Mesenchymal stem cell (in vitro differentiated cells and primary cell): Measurements from ENCODE around the gene PHF2.

Source experiments
- DNase-seq: peaks from one replicate; pipeline ENCODE4 v3.0.0-alpha.2; 2013
- H2AFZ ChIP-seq: one replicate; pipeline ENCODE4 v1.6.1; 2013; ENCODE audit warnings: low read depth, mild to moderate bottlenecking, control low read depth, inconsistent platforms, low read length, moderate library complexity
- H2AK5ac ChIP-seq: 2 replicates; pipeline ENCODE4 v1.6.1; 2013; ENCODE audit warnings: low read length, moderate library complexity, mild to moderate bottlenecking, inconsistent platforms; ENCODE audit not compliant: severe bottlenecking
- H2BK120ac ChIP-seq: one replicate; pipeline ENCODE4 v1.6.1; 2013; ENCODE audit warnings: low read depth, mild to moderate bottlenecking, inconsistent platforms, low read length, moderate library complexity
- H2BK12ac ChIP-seq, 2 experiments: one replicate each; pipeline ENCODE4 v1.6.1; 2013; ENCODE audit warnings: inconsistent platforms in 2 of 2, low read length in 2 of 2, mild to moderate bottlenecking in 2 of 2, moderate library complexity in 2 of 2, control low read depth in 1 of 2
- H2BK15ac ChIP-seq: one replicate; pipeline ENCODE4 v1.6.1; 2013; ENCODE audit warnings: mild to moderate bottlenecking, low read depth, inconsistent platforms; ENCODE audit not compliant: poor library complexity, severe bottlenecking
- H2BK5ac ChIP-seq: 2 replicates; pipeline ENCODE4 v1.6.1; 2013; ENCODE audit warnings: low read depth, mild to moderate bottlenecking, low read length, control low read depth, inconsistent platforms; ENCODE audit not compliant: poor library complexity, severe bottlenecking
- H3K14ac ChIP-seq, 2 experiments: one replicate each; pipeline ENCODE4 v1.6.1; 2013; ENCODE audit warnings: inconsistent platforms in 2 of 2, low read length in 2 of 2, control low read depth in 1 of 2, mild to moderate bottlenecking in 1 of 2, moderate library complexity in 1 of 2
- H3K18ac ChIP-seq, 2 experiments: one replicate each; pipeline ENCODE4 v1.6.1; 2013; ENCODE audit warnings: inconsistent platforms in 2 of 2, low read length in 2 of 2, control low read depth in 1 of 2, low read depth in 1 of 2, mild to moderate bottlenecking in 1 of 2
- H3K23ac ChIP-seq, 2 experiments: one replicate each; pipeline ENCODE4 v1.6.1; 2013; ENCODE audit warnings: inconsistent platforms in 2 of 2, low read length in 2 of 2, mild to moderate bottlenecking in 2 of 2, moderate library complexity in 2 of 2, control low read depth in 1 of 2
- H3K27ac ChIP-seq: 2 replicates; pipeline ENCODE4 v1.5.1; 2013; ENCODE audit warnings: mild to moderate bottlenecking, moderate library complexity, low read length, control low read depth, inconsistent platforms; ENCODE audit not compliant: poor library complexity, severe bottlenecking
- H3K27me3 ChIP-seq, 2 experiments: 2 replicates each; pipeline versions ENCODE4 v1.6.1 to v1.7.0; 2013; ENCODE audit warnings: low read length in 2 of 2, mild to moderate bottlenecking in 2 of 2, moderate library complexity in 2 of 2, control low read depth in 1 of 2, inconsistent platforms in 1 of 2; ENCODE audit not compliant: control insufficient read depth in 1 of 2, insufficient read depth in 1 of 2
- H3K36me3 ChIP-seq, 2 experiments: 2 replicates each; pipeline versions ENCODE4 v1.6.1 to v1.7.0; 2013; ENCODE audit warnings: low read length in 2 of 2, control low read depth in 1 of 2, inconsistent platforms in 1 of 2, low read depth in 1 of 2, mild to moderate bottlenecking in 1 of 2; ENCODE audit not compliant: insufficient read depth in 2 of 2, control insufficient read depth in 1 of 2
- H3K4ac ChIP-seq, 2 experiments: one replicate each; pipeline ENCODE4 v1.6.1; 2013; ENCODE audit warnings: inconsistent platforms in 2 of 2, low read length in 2 of 2, mild to moderate bottlenecking in 2 of 2, moderate library complexity in 2 of 2, control low read depth in 1 of 2, low read depth in 1 of 2
- H3K4me1 ChIP-seq: 2 replicates; pipeline ENCODE4 v1.6.1; 2013; ENCODE audit warnings: low read depth, low read length, control low read depth; ENCODE audit not compliant: control insufficient read depth, insufficient read depth
- H3K4me2 ChIP-seq: 2 replicates; pipeline ENCODE4 v1.6.1; 2013; ENCODE audit warnings: low read length, mild to moderate bottlenecking, inconsistent platforms; ENCODE audit not compliant: poor library complexity, severe bottlenecking
- H3K4me3 ChIP-seq, 2 experiments: 2 replicates each; pipeline versions ENCODE4 v1.5.1 to v1.7.0; 2013; ENCODE audit warnings: low read length in 2 of 2, mild to moderate bottlenecking in 2 of 2, control low read depth in 1 of 2, low read depth in 1 of 2; ENCODE audit not compliant: insufficient read depth in 1 of 2
- H3K79me1 ChIP-seq: replicated peaks from 2 replicates; pipeline ENCODE4 v1.6.1; 2013; ENCODE audit warnings: mild to moderate bottlenecking, control low read depth, low read length, inconsistent platforms; ENCODE audit not compliant: poor library complexity, severe bottlenecking
- H3K9ac ChIP-seq: 2 replicates; pipeline ENCODE4 v1.7.0; 2013; ENCODE audit warnings: mild to moderate bottlenecking, low read length, moderate library complexity
- H3K9me3 ChIP-seq: 2 replicates; pipeline ENCODE4 v1.7.0; 2013; ENCODE audit warnings: mild to moderate bottlenecking, low read length; ENCODE audit not compliant: control insufficient read depth
- H4K8ac ChIP-seq: one replicate; pipeline ENCODE4 v1.6.1; 2013; ENCODE audit warnings: inconsistent platforms, mild to moderate bottlenecking, low read length, moderate library complexity
- H4K91ac ChIP-seq: one replicate; pipeline ENCODE4 v1.6.1; 2013; ENCODE audit warnings: mild to moderate bottlenecking, low read length, inconsistent platforms
- WGBS: methylation state at CpG from one replicate; pipeline ENCODE4 v1.1.7; 2013; ENCODE audit warnings: mixed read lengths; 5-methylcytosine and 5-hydroxymethylcytosine counted together

Gene PHF2

GRCh38 chr9:93663877-93664548 is 87.6 kb downstream of the PHF2 start:
- Histone ChIP-seq H3K4me3 (no peak overlapping the region), H3K9ac (no peak overlapping the region), H4K91ac (no peak overlapping the region), H3K79me1 (no peaks in the 10 kb centered on the region), H3K4ac (no peak overlapping the region), H2BK12ac (no peak overlapping the region), H3K23ac (no peak overlapping the region), H2BK5ac (no peak overlapping the region), H3K18ac (no peak overlapping the region), H4K8ac (no peak overlapping the region), H2AK5ac (no peak overlapping the region), H3K14ac (no peak overlapping the region), H3K4me1 (peaks cover 2% of the 10 kb centered on the region), H2AFZ (no peak overlapping the region), H3K36me3 (peaks cover 53 to 76% of the 10 kb centered on the region in 2 experiments), H3K27me3 (no peaks in the 10 kb centered on the region), H3K27ac (no peak overlapping the region), H2BK120ac (no peak overlapping the region), H2BK15ac (no peak overlapping the region), H3K9me3 (no peaks in the 10 kb centered on the region), H3K4me2 (no peak overlapping the region)
- no peak for DNase-seq
- 99% methylated on average over 15 of the region's 16 CpGs for WGBS

DNA sequence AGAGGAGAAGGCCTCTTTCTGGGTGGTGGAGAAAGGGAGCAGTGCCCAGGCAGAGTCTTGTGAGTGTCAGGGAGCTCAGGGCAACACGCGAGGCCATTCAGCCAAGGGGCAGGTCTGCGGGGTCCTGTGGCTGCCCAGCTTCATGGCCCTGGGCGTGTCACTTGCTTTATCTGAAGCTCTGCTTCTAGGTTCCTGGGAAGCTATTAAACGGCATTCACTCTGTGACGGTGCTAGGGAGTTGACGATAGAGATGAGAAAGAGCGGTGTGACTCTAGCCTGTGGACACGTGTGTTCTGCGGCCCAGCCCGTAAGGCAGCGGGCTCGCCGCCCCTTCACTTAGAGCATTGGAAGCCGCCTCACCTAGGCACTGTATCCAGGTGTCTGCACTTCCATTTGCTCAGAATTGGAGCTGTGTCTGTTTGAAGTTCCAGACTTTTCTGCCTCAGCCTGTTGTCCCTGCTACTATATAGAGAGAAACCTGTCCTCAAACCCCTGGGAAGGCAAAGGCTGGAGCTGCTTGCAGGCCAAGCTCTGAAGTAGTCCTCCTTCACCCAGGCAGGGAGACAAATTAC is 88.3 kb downstream of the PHF2 start:
- H3K23ac ChIP-seq: no peak overlapping the region
- no peak overlapping the region for H3K4me3 ChIP-seq
- no peak overlapping the region for H3K9ac ChIP-seq
- H3K27me3 ChIP-seq: no peaks in the 10 kb centered on the region
- no peak overlapping the region for H2AFZ ChIP-seq
- no peaks in the 10 kb centered on the region for H3K79me1 ChIP-seq
- no peak overlapping the region for H3K4me2 ChIP-seq
- no peak overlapping the region for H4K91ac ChIP-seq
- no peak overlapping the region for H2BK15ac ChIP-seq
- DNase-seq: no peak
- no peaks in the 10 kb centered on the region for H3K9me3 ChIP-seq
- no peak overlapping the region for H3K18ac ChIP-seq
- 95% methylated on average over 15 of the region's 15 CpGs for WGBS
- H2AK5ac ChIP-seq: no peak overlapping the region
- H2BK120ac ChIP-seq: no peak overlapping the region
- no peak overlapping the region for H3K14ac ChIP-seq
- no peak overlapping the region for H4K8ac ChIP-seq
- peaks cover 2% of the 10 kb centered on the region for H3K4me1 ChIP-seq
- no peak overlapping the region for H3K27ac ChIP-seq
- no peak overlapping the region for H2BK5ac ChIP-seq
- H3K4ac ChIP-seq: no peak overlapping the region
- H3K36me3 ChIP-seq: peaks cover 47 to 73% of the 10 kb centered on the region in 2 experiments
- no peak overlapping the region for H2BK12ac ChIP-seq

GRCh38 chr9:93665128-93665636 is 88.8 kb downstream of the PHF2 start:
- WGBS: 96% methylated on average over 9 of the region's 9 CpGs
- H3K27me3 ChIP-seq: no peaks in the 10 kb centered on the region

GRCh38 chr9:93665637-93666438 is 89.5 kb downstream of the PHF2 start:
- Histone ChIP-seq H3K27ac (no peak overlapping the region), H2AK5ac (no peak overlapping the region), H3K27me3 (no peaks in the 10 kb centered on the region), H3K4me2 (no peak overlapping the region), H2BK120ac (no peak overlapping the region), H4K8ac (no peak overlapping the region), H2BK5ac (no peak overlapping the region), H3K9me3 (no peaks in the 10 kb centered on the region), H3K4ac (no peak overlapping the region), H3K18ac (no peak overlapping the region), H4K91ac (no peak overlapping the region), H2BK12ac (no peak overlapping the region), H3K4me3 (no peak overlapping the region), H3K36me3 (peaks cover 38 to 62% of the 10 kb centered on the region in 2 experiments), H3K9ac (no peak overlapping the region), H3K23ac (no peak overlapping the region), H2BK15ac (no peak overlapping the region), H3K4me1 (peaks cover 2% of the 10 kb centered on the region), H3K14ac (no peak overlapping the region), H2AFZ (no peak overlapping the region), H3K79me1 (no peaks in the 10 kb centered on the region)
- no peak for DNase-seq
- WGBS: 97% methylated on average over 27 of the region's 27 CpGs

More at GRCh38 chr9:93665128-93665636, 88.8 kb downstream of the PHF2 start:
- Histone ChIP-seq H3K4me1 (peaks cover 2% of the 10 kb centered on the region), H4K8ac (no peak overlapping the region), H2BK5ac (no peak overlapping the region), H2AFZ (no peak overlapping the region), H2AK5ac (no peak overlapping the region), H3K14ac (no peak overlapping the region), H2BK12ac (no peak overlapping the region), H3K4ac (no peak overlapping the region), H3K4me2 (no peak overlapping the region), H3K36me3 (peaks cover 43 to 68% of the 10 kb centered on the region in 2 experiments), H4K91ac (no peak overlapping the region), H3K9me3 (no peaks in the 10 kb centered on the region), H3K23ac (no peak overlapping the region), H2BK15ac (no peak overlapping the region), H3K27ac (no peak overlapping the region), H3K4me3 (no peak overlapping the region), H3K9ac (no peak overlapping the region), H3K18ac (no peak overlapping the region), H2BK120ac (no peak overlapping the region), H3K79me1 (no peaks in the 10 kb centered on the region)
- DNase-seq: no peak
